BE2C (cell line): ENCODE measurements around the gene FHDC1.
A peak's percentile ranks its signal among the peaks of the same experiment; 100 is the strongest.

Experiments
- DNase-seq: peaks from one replicate; pipeline ENCODE4 v3.0.0-alpha.2; 2020
- H3K27me3 ChIP-seq: fragments of 250-450 bp; sonication (Bioruptor Pico); 2 replicates; pipeline ENCODE4 v1.5.1; 2020; ENCODE audit warnings: mild to moderate bottlenecking
- H3K36me3 ChIP-seq: fragments of 250-450 bp; sonication (Bioruptor Pico); 2 replicates; pipeline ENCODE4 v1.5.1; 2020; ENCODE audit warnings: mild to moderate bottlenecking
- H3K4me1 ChIP-seq: fragments of 250-450 bp; sonication (Bioruptor Pico); 2 replicates; pipeline ENCODE4 v1.5.1; 2020
- H3K4me3 ChIP-seq: 2 replicates; pipeline ENCODE4 v1.5.1; 2011; ENCODE audit warnings: low read depth, low read length
- H3K9me3 ChIP-seq: fragments of 250-450 bp; sonication (Bioruptor Pico); 2 replicates; pipeline ENCODE4 v1.5.1; 2020
- TF ChIP-seq, protein P1 (sequence below): IDR thresholded peaks from 2 replicates; pipeline ENCODE4 v1.5.1; 2012; ENCODE audit warnings: mild to moderate bottlenecking, low read depth, low read length

FHDC1 gene

DNA sequence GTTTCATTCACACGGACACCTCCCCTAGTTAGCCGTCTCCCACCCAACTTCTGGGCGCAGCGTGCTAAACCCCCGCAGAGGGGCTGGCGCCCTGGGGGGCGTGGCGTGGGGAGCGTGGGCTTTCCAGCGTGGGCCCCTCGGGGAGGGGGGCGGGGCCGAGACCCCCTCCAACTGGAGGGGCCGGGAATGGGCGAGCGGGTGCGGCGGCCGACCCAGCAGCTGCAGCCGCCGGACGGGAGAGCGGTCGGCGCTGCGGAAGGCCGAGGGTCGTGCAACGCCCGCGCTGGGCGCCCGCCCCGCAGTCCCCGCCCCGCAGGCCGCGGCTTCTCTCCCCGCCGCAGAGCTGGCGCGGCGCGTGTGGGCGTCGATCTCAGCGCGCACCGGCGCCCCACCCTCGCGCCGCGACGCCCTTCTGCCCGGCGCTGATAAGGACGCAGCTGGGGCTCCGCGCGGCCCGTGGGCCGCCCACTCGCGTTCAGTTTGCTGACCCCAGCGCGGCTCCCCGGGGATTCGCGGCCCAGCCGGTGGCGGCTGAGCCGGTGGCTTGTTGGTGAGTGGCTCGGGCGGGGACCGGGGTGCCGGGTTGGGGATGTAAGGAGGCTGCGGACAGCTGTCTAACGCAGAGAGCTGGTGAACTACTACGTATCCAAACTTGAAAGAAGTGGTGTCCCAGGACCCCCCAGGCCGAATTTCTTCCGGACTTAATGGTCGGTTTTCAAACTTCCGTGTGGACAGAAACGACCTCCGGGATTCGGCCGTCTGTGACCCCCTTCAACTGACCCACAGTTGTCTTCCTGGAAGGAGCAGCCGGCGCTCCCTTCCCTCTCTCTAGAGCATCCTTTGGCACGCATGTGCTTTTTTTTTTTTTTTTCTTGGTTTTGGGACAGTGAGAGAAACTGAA, 1.5 kb downstream of the FHDC1 start:
- peak overlapping the region; percentile 56 for H3K4me3 ChIP-seq
- H3K27me3 ChIP-seq = peaks cover 59% of the 10 kb centered on the region
- TF ChIP-seq, protein P1, sequence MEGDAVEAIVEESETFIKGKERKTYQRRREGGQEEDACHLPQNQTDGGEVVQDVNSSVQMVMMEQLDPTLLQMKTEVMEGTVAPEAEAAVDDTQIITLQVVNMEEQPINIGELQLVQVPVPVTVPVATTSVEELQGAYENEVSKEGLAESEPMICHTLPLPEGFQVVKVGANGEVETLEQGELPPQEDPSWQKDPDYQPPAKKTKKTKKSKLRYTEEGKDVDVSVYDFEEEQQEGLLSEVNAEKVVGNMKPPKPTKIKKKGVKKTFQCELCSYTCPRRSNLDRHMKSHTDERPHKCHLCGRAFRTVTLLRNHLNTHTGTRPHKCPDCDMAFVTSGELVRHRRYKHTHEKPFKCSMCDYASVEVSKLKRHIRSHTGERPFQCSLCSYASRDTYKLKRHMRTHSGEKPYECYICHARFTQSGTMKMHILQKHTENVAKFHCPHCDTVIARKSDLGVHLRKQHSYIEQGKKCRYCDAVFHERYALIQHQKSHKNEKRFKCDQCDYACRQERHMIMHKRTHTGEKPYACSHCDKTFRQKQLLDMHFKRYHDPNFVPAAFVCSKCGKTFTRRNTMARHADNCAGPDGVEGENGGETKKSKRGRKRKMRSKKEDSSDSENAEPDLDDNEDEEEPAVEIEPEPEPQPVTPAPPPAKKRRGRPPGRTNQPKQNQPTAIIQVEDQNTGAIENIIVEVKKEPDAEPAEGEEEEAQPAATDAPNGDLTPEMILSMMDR = no peak
- peak; percentile 27 for DNase-seq
- no peaks in the 10 kb centered on the region for H3K9me3 ChIP-seq
- H3K4me1 ChIP-seq = no peaks in the 10 kb centered on the region
- H3K36me3 ChIP-seq = no peaks in the 10 kb centered on the region

DNA sequence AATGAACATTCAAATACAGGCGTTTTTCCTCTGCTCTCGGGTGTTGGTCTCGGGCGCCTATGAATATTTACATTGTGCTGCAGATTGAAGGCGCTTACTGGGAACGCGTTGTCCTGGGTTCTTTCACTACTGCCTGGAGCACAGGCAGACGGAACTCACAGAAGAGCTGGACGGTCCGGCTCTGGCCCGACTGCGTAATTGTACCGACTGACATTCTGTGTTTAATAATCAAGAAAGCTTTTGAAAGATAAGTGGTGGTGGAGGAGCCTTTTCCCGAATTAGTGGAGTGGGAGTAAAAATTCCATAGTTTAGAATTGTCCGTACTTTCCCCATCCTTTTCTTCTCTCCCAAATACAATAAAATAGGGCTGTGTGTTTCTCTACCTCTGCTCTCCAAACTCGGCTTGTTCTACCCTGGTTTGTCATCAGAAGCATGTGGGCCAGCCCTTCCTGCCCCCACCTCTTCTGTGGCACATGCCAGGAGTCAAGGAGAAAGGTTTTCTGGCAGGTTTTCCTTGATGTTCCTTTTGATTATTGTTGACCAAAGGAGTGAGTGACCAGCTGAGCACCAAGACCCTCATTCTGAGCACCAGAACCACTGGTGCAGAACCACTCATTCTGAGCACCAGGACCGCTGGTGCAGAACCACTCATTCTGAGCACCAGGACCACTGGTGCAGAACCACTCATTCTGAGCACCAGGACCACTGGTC, 2.3 kb downstream of the FHDC1 start:
- H3K9me3 ChIP-seq = no peaks in the 10 kb centered on the region
- H3K4me3 ChIP-seq = peak overlapping the region; percentile 51
- TF ChIP-seq, protein P1 = no peak
- H3K27me3 ChIP-seq = peaks cover 59% of the 10 kb centered on the region
- H3K36me3 ChIP-seq = no peaks in the 10 kb centered on the region
- no peak for DNase-seq
- no peaks in the 10 kb centered on the region for H3K4me1 ChIP-seq

DNA sequence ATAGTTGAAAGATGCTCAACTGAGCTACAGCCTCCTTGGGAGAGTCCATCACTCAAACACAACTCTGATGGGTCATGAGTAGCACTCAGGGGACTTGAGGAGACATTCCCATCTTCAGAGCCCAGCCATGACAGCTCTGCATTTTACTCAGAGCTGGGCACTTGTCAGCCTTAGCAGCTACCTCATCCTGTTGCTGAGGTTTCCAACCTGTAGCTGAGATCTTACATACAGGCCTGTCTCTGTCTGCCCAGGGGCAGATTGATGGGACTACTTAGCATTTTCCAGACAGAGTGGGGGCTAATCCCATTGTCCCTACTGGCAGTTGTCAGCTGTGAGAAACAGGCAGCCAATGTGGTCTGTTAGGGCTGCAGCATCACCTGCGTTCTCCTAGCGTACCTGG, 3.5 kb downstream of the FHDC1 start:
- Histone ChIP-seq H3K27me3 (peaks cover 59% of the 10 kb centered on the region), H3K4me1 (no peaks in the 10 kb centered on the region)
- DNase-seq = no peak

DNA sequence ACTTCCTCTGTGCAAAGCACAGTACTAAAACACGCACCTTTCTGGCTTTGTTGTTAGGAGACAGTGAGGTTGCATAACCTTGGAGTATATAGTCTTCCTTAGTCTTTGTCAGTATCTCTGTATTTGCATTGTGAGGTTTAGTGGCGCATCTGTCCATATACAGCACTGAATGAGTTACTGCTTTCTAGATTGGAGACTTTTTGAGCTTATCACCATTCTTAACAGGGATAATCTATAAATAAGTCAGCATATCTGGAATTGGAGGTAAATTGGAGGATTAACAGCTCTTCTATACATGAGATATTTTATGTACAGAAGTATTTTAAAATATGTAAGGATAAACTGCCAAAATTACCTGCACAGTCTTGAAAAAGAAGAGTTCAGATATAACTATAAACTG, 4.3 kb downstream of the FHDC1 start:
- DNase-seq = no peak
- TF ChIP-seq, protein P1 = no peak
- H3K27me3 ChIP-seq = peaks cover 53% of the 10 kb centered on the region
- no peaks in the 10 kb centered on the region for H3K36me3 ChIP-seq
- no peaks in the 10 kb centered on the region for H3K4me1 ChIP-seq
- H3K9me3 ChIP-seq = no peaks in the 10 kb centered on the region
- no peak overlapping the region for H3K4me3 ChIP-seq

More for the DNA sequence above, 3.5 kb downstream of the FHDC1 start:
- TF ChIP-seq, protein P1 = no peak
- Histone ChIP-seq H3K36me3 (no peaks in the 10 kb centered on the region), H3K9me3 (no peaks in the 10 kb centered on the region), H3K4me3 (no peak overlapping the region)

DNA sequence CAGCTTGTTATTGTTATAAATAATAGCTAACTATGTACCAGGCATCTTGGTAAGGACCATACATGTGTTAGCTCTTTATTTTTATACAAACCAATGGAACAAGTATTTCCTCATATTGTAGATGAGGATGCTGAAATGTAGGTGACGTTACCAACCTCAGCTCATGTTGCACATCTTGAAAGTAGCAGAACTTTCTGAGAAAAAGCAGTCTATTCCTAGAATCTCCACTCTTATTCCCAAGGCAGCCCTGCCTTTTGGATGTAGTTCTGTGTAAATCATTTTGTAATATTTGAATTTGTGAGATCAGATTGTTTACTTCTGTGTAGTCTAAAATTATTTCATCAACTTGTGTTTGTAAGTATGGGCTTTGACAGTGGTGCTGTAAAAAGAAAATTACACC, 5.3 kb downstream of the FHDC1 start:
- DNase-seq = no peak
- Histone ChIP-seq H3K4me1 (no peaks in the 10 kb centered on the region), H3K4me3 (no peak overlapping the region), H3K36me3 (no peaks in the 10 kb centered on the region), H3K27me3 (peaks cover 43% of the 10 kb centered on the region), H3K9me3 (no peaks in the 10 kb centered on the region)
- TF ChIP-seq, protein P1 = no peak

DNA sequence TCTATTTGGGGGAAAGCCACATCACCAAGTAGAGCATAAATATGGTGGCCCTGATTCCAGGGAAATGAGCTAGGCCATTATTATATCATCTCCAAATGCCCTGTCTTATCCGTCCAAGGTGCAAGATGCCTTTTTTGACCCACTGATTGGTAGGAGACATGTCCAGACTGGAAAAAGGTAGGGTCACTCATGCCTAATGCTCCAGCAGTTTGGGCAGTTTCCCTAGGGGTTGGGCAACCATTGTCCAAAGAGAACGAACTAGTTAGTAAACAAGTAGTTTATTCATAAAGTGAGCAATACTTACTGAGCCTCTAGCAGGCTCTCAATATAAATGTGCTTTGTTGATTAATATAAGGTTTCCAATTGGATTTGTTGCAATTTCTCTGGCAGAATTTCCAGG, 6.2 kb downstream of the FHDC1 start:
- no peak overlapping the region for H3K4me3 ChIP-seq
- no peak for DNase-seq
- H3K27me3 ChIP-seq = peaks cover 34% of the 10 kb centered on the region
- H3K36me3 ChIP-seq = no peaks in the 10 kb centered on the region
- TF ChIP-seq, protein P1 = no peak
- H3K9me3 ChIP-seq = no peaks in the 10 kb centered on the region
- no peaks in the 10 kb centered on the region for H3K4me1 ChIP-seq
